Panc1 (cell line): ENCODE data around the gene SH3BP5. TPM values are rescaled to one million over a fixed set of nuclear protein-coding genes. Genes with fewer than 3 reads are reported as not detected.

ENCODE experiments used
- ATAC-seq: fragments of 200-7000 bp; cut with Tn5 transposase; 2 replicates; pipeline ENCODE4 v1.9.1; 2020; ENCODE audit warnings: mild to moderate bottlenecking, moderate library complexity
- BruUV-seq: library from RNA; stranded (reverse); fragments of 400-500 nt; replicated peaks from 2 replicates; lab custom pipeline; 2021; lab: Mats Ljungman, UMichigan
- CTCF ChIA-PET: fragments of 300-600 bp; sonication (Branson Sonifier 250); formaldehyde crosslinking; loops from one replicate; lab custom pipeline; 2022; ENCODE audit warnings: antibody characterized with exemption; lab: Charles Lee
- POLR2A ChIA-PET: fragments of 300-600 bp; sonication (Branson Sonifier 250); formaldehyde crosslinking; loops from one replicate; lab custom pipeline; 2022; ENCODE audit warnings: antibody characterized with exemption; lab: Charles Lee
- DNase-seq: peaks from one replicate; pipeline ENCODE4 v3.0.0-alpha.2; 2010; ENCODE audit warnings: low read depth, low spot score
- H3K27ac ChIP-seq: 2 replicates; pipeline ENCODE4 v1.5.1; 2011; ENCODE audit warnings: mild to moderate bottlenecking, low read length, inconsistent platforms
- H3K27me3 ChIP-seq: fragments of 200-500 bp; sonication (Bioruptor generic); 2 replicates; pipeline ENCODE4 v1.6.0; 2014; ENCODE audit warnings: low read length, inconsistent platforms; ENCODE audit not compliant: control insufficient read depth, insufficient read depth
- H3K36me3 ChIP-seq: fragments of 200-500 bp; sonication (Bioruptor generic); 2 replicates; pipeline ENCODE4 v1.5.1; 2014; ENCODE audit warnings: inconsistent platforms, mild to moderate bottlenecking, low read length, moderate library complexity; ENCODE audit not compliant: control insufficient read depth, insufficient read depth
- H3K4me1 ChIP-seq: 2 replicates; pipeline ENCODE4 v1.5.1; 2011; ENCODE audit warnings: inconsistent platforms, mild to moderate bottlenecking, low read length, moderate library complexity; ENCODE audit not compliant: control insufficient read depth, insufficient read depth
- H3K4me3 ChIP-seq, 2 experiments: 2 replicates each; pipeline ENCODE4 v1.5.1; 2011 to 2012; ENCODE audit warnings: low read depth in 2 of 2, low read length in 2 of 2, mild to moderate bottlenecking in 2 of 2, inconsistent platforms in 1 of 2, moderate library complexity in 1 of 2
- H3K9me3 ChIP-seq: fragments of 200-500 bp; sonication (Bioruptor generic); 2 replicates; pipeline ENCODE4 v1.5.1; 2014; ENCODE audit warnings: low read depth, mild to moderate bottlenecking, inconsistent platforms, low read length, moderate library complexity; ENCODE audit not compliant: control insufficient read depth, insufficient read depth
- CTCF ChIP-seq: fragments of 450-650 bp; IDR thresholded peaks from 2 replicates; pipeline ENCODE4 v1.5.1; 2017; ENCODE audit warnings: mild to moderate bottlenecking
- POLR2AphosphoS5 ChIP-seq: IDR thresholded peaks from 2 replicates; pipeline ENCODE4 v1.6.1; 2012; ENCODE audit warnings: mild to moderate bottlenecking, low read depth, low read length, moderate library complexity
- REST ChIP-seq, 2 experiments: IDR thresholded peaks; 2 replicates each; pipeline ENCODE4 v1.6.1; 2011 to 2012; ENCODE audit warnings: low read depth in 2 of 2, control low read depth in 1 of 2, low read length in 1 of 2, mild to moderate bottlenecking in 1 of 2, moderate library complexity in 1 of 2; ENCODE audit not compliant: insufficient read depth in 1 of 2
- SIN3A ChIP-seq: IDR thresholded peaks from 2 replicates; pipeline ENCODE4 v1.6.1; 2012; ENCODE audit warnings: low read depth, mild to moderate bottlenecking, low read length, moderate library complexity, borderline replicate concordance; ENCODE audit not compliant: insufficient read depth
- TCF7L2 ChIP-seq: IDR thresholded peaks from 2 replicates; pipeline ENCODE4 v1.6.1; 2011; ENCODE audit warnings: mild to moderate bottlenecking, low read depth, low read length, inconsistent platforms
- in situ Hi-C: cut with HindIII; loops from 2 replicates; pipeline ENCODE4 v1.10.0; 2016; ENCODE audit warnings: low sequenced_read_pairs, low pct_unique_long_range_greater_than_20kb
- intact Hi-C: fragments of 100-400 bp; cut with micrococcal nuclease; formaldehyde crosslinking; loops from one replicate; pipeline ENCODE4 v1.10.0; 2022; ENCODE audit not compliant: unreplicated experiment
- total RNA-seq: library from RNA; stranded (reverse); gene quantifications from one replicate; pipeline ENCODE4 v1.2.1, GENCODE V29; 2021; ENCODE audit not compliant: unreplicated experiment

SH3BP5 gene
- total RNA-seq, 1 experiment from 2014 or later = 12.0 TPM

- TF ChIP-seq REST (IDR thresholded peaks at IDR 0.05; ENCODE audit: insufficient read depth in 1 of 2, low read depth in 2 of 2, low read length in 1 of 2) = no peak
- no peak for TF ChIP-seq CTCF
- no peak for TF ChIP-seq TCF7L2
- TF ChIP-seq SIN3A = no peak
- no peak for TF ChIP-seq POLR2AphosphoS5
- in situ Hi-C loops (no loop called here), intact Hi-C loops (no loop called here)
- CTCF ChIA-PET = no interaction called here
- POLR2A ChIA-PET = no interaction called here
- H3K27me3 ChIP-seq = no peaks in the 10 kb centered on the region
- no TSS peak for BruUV-seq
- ATAC-seq (no peak), DNase-seq (no peak)
- H3K4me1 ChIP-seq = no peaks in the 10 kb centered on the region; the same call in 1 of the 2 replicates
- no peaks in the 10 kb centered on the region for H3K36me3 ChIP-seq
- no peak overlapping the region for H3K4me3 ChIP-seq
- no peak overlapping the region for H3K27ac ChIP-seq
- H3K9me3 ChIP-seq = no peaks in the 10 kb centered on the region
Measured at GRCh38 chr3:15301761-15302160, 30.6 kb downstream of the SH3BP5 start.

GRCh38 chr3:15300323-15301078, 31.9 kb downstream of the SH3BP5 start:
- Histone ChIP-seq H3K27ac (no peak overlapping the region), H3K27me3 (no peaks in the 10 kb centered on the region), H3K9me3 (no peaks in the 10 kb centered on the region), H3K36me3 (no peaks in the 10 kb centered on the region), H3K4me3 (no peak overlapping the region), H3K4me1 (no peaks in the 10 kb centered on the region; the same call in 1 of the 2 replicates)
- in situ Hi-C loops (no loop called here), intact Hi-C loops (no loop called here)
- TF ChIP-seq CTCF (no peak), REST (IDR thresholded peaks at IDR 0.05; ENCODE audit: insufficient read depth in 1 of 2, low read depth in 2 of 2, low read length in 1 of 2) (no peak), TCF7L2 (no peak), SIN3A (no peak), POLR2AphosphoS5 (no peak)
- peak; percentile 90 for ATAC-seq
- peak; percentile 17 for DNase-seq
- CTCF ChIA-PET = interaction anchor here (0.6 kb wide), 1 partner anchor 98 kb away, joined by 3 read pairs; no protein-coding TSS in a partner anchor
- BruUV-seq = no TSS peak
- POLR2A ChIA-PET = no interaction called here
